Smooth muscle cell (in vitro differentiated cells): Measurements from ENCODE around the gene ARHGAP19. TPM values are rescaled to one million over a fixed set of nuclear protein-coding genes. Genes with fewer than 3 reads are reported as not detected.

Experiments used
- DNase-seq: peaks from one replicate; lab custom pipeline; 2025; ENCODE audit not compliant: unreplicated experiment; lab: John Stamatoyannopoulos, UW
- H2AFZ ChIP-seq: fragments of 200-600 bp; sonication (generic); 2 replicates; pipeline ENCODE4 v1.6.0; 2016; ENCODE audit warnings: antibody characterized with exemption, low read depth, mild to moderate bottlenecking
- H3F3A ChIP-seq: fragments of 200-600 bp; sonication (generic); 2 replicates; pipeline ENCODE4 v1.6.0; 2017; ENCODE audit warnings: antibody characterized with exemption, low read depth
- H3K27ac ChIP-seq: fragments of 200-600 bp; sonication (generic); 2 replicates; pipeline ENCODE4 v1.5.1; 2016; ENCODE audit warnings: low read depth, mild to moderate bottlenecking
- H3K27me3 ChIP-seq: fragments of 200-600 bp; sonication (generic); 2 replicates; pipeline ENCODE4 v1.6.1; 2016; ENCODE audit warnings: low read depth, mild to moderate bottlenecking
- H3K36me3 ChIP-seq: fragments of 200-600 bp; sonication (generic); 2 replicates; pipeline ENCODE4 v1.5.1; 2016; ENCODE audit warnings: low read depth
- H3K4me1 ChIP-seq: fragments of 200-600 bp; sonication (generic); 2 replicates; pipeline ENCODE4 v1.5.1; 2016; ENCODE audit warnings: low read depth
- H3K4me2 ChIP-seq: fragments of 200-600 bp; sonication (generic); 2 replicates; pipeline ENCODE4 v1.6.0; 2016; ENCODE audit warnings: mild to moderate bottlenecking
- H3K4me3 ChIP-seq: fragments of 200-600 bp; sonication (generic); 2 replicates; pipeline ENCODE4 v1.5.1; 2016; ENCODE audit warnings: mild to moderate bottlenecking
- H3K79me2 ChIP-seq: fragments of 200-600 bp; sonication (generic); 2 replicates; pipeline ENCODE4 v1.6.0; 2016; ENCODE audit warnings: low read depth, mild to moderate bottlenecking
- H3K9ac ChIP-seq: fragments of 200-600 bp; sonication (generic); 2 replicates; pipeline ENCODE4 v1.6.0; 2016; ENCODE audit warnings: low read depth
- H3K9me3 ChIP-seq: fragments of 200-600 bp; sonication (generic); replicated peaks from 2 replicates; pipeline ENCODE4 v1.5.1; 2016; ENCODE audit warnings: low read depth
- H4K20me1 ChIP-seq: fragments of 200-600 bp; sonication (generic); 2 replicates; pipeline ENCODE4 v1.6.0; 2016; ENCODE audit warnings: low read depth
- CTCF ChIP-seq: fragments of 200-600 bp; sonication (generic); IDR thresholded peaks from 2 replicates; pipeline ENCODE4 v1.5.1; 2017; ENCODE audit warnings: borderline replicate concordance, mild to moderate bottlenecking, antibody characterized with exemption; ENCODE audit not compliant: insufficient read depth, poor library complexity, severe bottlenecking
- WGBS: methylation state at CpG from one replicate; pipeline ENCODE4 v1.1.7; 2016; ENCODE audit warnings: low lambda C conversion rate; 5-methylcytosine and 5-hydroxymethylcytosine counted together
- polyA plus RNA-seq: library from polyadenylated mRNA; unstranded; fragments of >200 nt; fragmentation: Nextera tagmentation; extraction: Ambion mirVana; gene quantifications from 2 replicates; pipeline ENCODE4 v1.2.1, GENCODE V29; 2016
- total RNA-seq: library from RNA; depleted of rRNA; stranded (reverse); fragments of >200 nt; gene quantifications from 2 replicates; pipeline ENCODE4 v1.2.3, GENCODE V29; 2014

Gene ARHGAP19
- total and polyA plus RNA-seq, 2 experiments from 2014 or later: 3.5 to 20.5 TPM

- H3K27me3 ChIP-seq: no peaks in the 10 kb centered on the region
- DNase-seq: no peak
- WGBS: 86% methylated on average over 5 of the region's 5 CpGs
- no peaks in the 10 kb centered on the region for H3F3A ChIP-seq
- no peak overlapping the region for H3K9ac ChIP-seq
- H3K27ac ChIP-seq: no peak overlapping the region
- H3K79me2 ChIP-seq: no peaks in the 10 kb centered on the region
- H3K36me3 ChIP-seq: no peaks in the 10 kb centered on the region
- TF ChIP-seq CTCF: no peak
- H2AFZ ChIP-seq: no peak overlapping the region
- H3K9me3 ChIP-seq: no peaks in the 10 kb centered on the region
- H3K4me3 ChIP-seq: no peak overlapping the region
- H3K4me2 ChIP-seq: no peak overlapping the region
- no peaks in the 10 kb centered on the region for H3K4me1 ChIP-seq
- no peaks in the 10 kb centered on the region for H4K20me1 ChIP-seq
Measured at GRCh38 chr10:97243836-97244235, 48.6 kb downstream of the ARHGAP19 start.

- H3K9me3 ChIP-seq: no peaks in the 10 kb centered on the region
- no peaks in the 10 kb centered on the region for H4K20me1 ChIP-seq
- no peaks in the 10 kb centered on the region for H3K4me1 ChIP-seq
- H3K79me2 ChIP-seq: no peaks in the 10 kb centered on the region
- H2AFZ ChIP-seq: no peak overlapping the region
- no peaks in the 10 kb centered on the region for H3K36me3 ChIP-seq
- no peak overlapping the region for H3K27ac ChIP-seq
- H3K27me3 ChIP-seq: no peaks in the 10 kb centered on the region
- H3K4me2 ChIP-seq: no peak overlapping the region
- H3K4me3 ChIP-seq: no peak overlapping the region
- TF ChIP-seq CTCF: no peak
- no peaks in the 10 kb centered on the region for H3F3A ChIP-seq
- H3K9ac ChIP-seq: no peak overlapping the region
- WGBS: 99% methylated on average over 5 of the region's 5 CpGs
- DNase-seq: no peak
Measured at GRCh38 chr10:97238855-97239254, 53.6 kb downstream of the ARHGAP19 start.

- H4K20me1 ChIP-seq: no peaks in the 10 kb centered on the region
- no peaks in the 10 kb centered on the region for H3F3A ChIP-seq
- no peak overlapping the region for H3K4me2 ChIP-seq
- H3K9ac ChIP-seq: no peak overlapping the region
- H3K79me2 ChIP-seq: no peaks in the 10 kb centered on the region
- H3K36me3 ChIP-seq: no peaks in the 10 kb centered on the region
- 95% methylated on average over 4 of the region's 4 CpGs for WGBS
- no peak for DNase-seq
- H3K27ac ChIP-seq: no peak overlapping the region
- no peaks in the 10 kb centered on the region for H3K4me1 ChIP-seq
- H3K4me3 ChIP-seq: no peak overlapping the region
- TF ChIP-seq CTCF: no peak
- H3K27me3 ChIP-seq: no peaks in the 10 kb centered on the region
- no peak overlapping the region for H2AFZ ChIP-seq
- H3K9me3 ChIP-seq: no peaks in the 10 kb centered on the region
Measured at GRCh38 chr10:97235353-97235752, 57.1 kb downstream of the ARHGAP19 start.

GRCh38 chr10:97234400-97234799 is 58.0 kb downstream of the ARHGAP19 start:
- H3K27me3 ChIP-seq: no peaks in the 10 kb centered on the region
- 90% methylated on average over 1 of the region's 1 CpG for WGBS
- no peaks in the 10 kb centered on the region for H4K20me1 ChIP-seq
- no peak overlapping the region for H3K4me2 ChIP-seq
- TF ChIP-seq CTCF: peak; percentile 54
- no peaks in the 10 kb centered on the region for H3K79me2 ChIP-seq
- H2AFZ ChIP-seq: no peak overlapping the region
- H3K27ac ChIP-seq: no peak overlapping the region
- H3K4me1 ChIP-seq: no peaks in the 10 kb centered on the region
- H3F3A ChIP-seq: no peaks in the 10 kb centered on the region
- H3K4me3 ChIP-seq: no peak overlapping the region
- H3K9ac ChIP-seq: no peak overlapping the region
- H3K9me3 ChIP-seq: no peaks in the 10 kb centered on the region
- DNase-seq: no peak
- H3K36me3 ChIP-seq: no peaks in the 10 kb centered on the region
